Glutamatergic neuron (in vitro differentiated cells): ENCODE data around the gene ETV6. TPM values are rescaled to one million over a fixed set of nuclear protein-coding genes. Genes with fewer than 3 reads are reported as not detected.

Experiments
- DNase-seq: peaks from one replicate; pipeline ENCODE4 v3.0.0; 2022
- H3K27ac Mint-ChIP-seq: one replicate; pipeline ENCODE4 v1.8.0; 2020; ENCODE audit warnings: mild to moderate bottlenecking, mixed read lengths, inconsistent platforms; ENCODE audit not compliant: unreplicated experiment
- H3K27me3 Mint-ChIP-seq: one replicate; pipeline ENCODE4 v1.8.0; 2020; ENCODE audit warnings: mild to moderate bottlenecking, moderate library complexity, mixed read lengths, inconsistent platforms; ENCODE audit not compliant: unreplicated experiment
- H3K36me3 Mint-ChIP-seq: one replicate; pipeline ENCODE4 v1.8.0; 2020; ENCODE audit warnings: mild to moderate bottlenecking, mixed read lengths, inconsistent platforms; ENCODE audit not compliant: unreplicated experiment
- H3K4me1 Mint-ChIP-seq: one replicate; pipeline ENCODE4 v1.8.0; 2020; ENCODE audit warnings: mild to moderate bottlenecking, low read depth, mixed read lengths, inconsistent platforms; ENCODE audit not compliant: unreplicated experiment
- H3K4me3 Mint-ChIP-seq: one replicate; pipeline ENCODE4 v1.8.0; 2020; ENCODE audit warnings: mild to moderate bottlenecking, mixed read lengths, inconsistent platforms; ENCODE audit not compliant: unreplicated experiment
- H3K9me3 Mint-ChIP-seq: one replicate; pipeline ENCODE4 v1.8.0; 2020; ENCODE audit warnings: mild to moderate bottlenecking, moderate library complexity, mixed read lengths, inconsistent platforms; ENCODE audit not compliant: unreplicated experiment
- total RNA-seq: library from RNA; stranded (reverse); fragmentation: NEBNext Ultra II Directional; extraction: Animal tissue kit (Norgen Biotek cat#: 25700); gene quantifications from one replicate; pipeline ENCODE4 v1.2.1, GENCODE V29; 2021; ENCODE audit not compliant: unreplicated experiment
- TF ChIP-seq, protein P1 (sequence below): fragments of 200-600 bp; sonication (generic); IDR thresholded peaks from one replicate; pipeline ENCODE4 v1.5.0; 2021; ENCODE audit not compliant: partially characterized antibody, unreplicated experiment

ETV6 gene
- total RNA-seq, 1 donor from 2014 or later: 10.1 TPM

GRCh38 chr12:11830307-11830801 is 180.9 kb downstream of the ETV6 start:
- Mint-ChIP-seq H3K9me3 (no peaks in the 10 kb centered on the region), H3K4me1 (peaks cover 17% of the 10 kb centered on the region), H3K27ac (no peak overlapping the region), H3K4me3 (no peak overlapping the region), H3K27me3 (no peaks in the 10 kb centered on the region), H3K36me3 (no peaks in the 10 kb centered on the region)
- DNase-seq: no peak
- TF ChIP-seq, protein P1, sequence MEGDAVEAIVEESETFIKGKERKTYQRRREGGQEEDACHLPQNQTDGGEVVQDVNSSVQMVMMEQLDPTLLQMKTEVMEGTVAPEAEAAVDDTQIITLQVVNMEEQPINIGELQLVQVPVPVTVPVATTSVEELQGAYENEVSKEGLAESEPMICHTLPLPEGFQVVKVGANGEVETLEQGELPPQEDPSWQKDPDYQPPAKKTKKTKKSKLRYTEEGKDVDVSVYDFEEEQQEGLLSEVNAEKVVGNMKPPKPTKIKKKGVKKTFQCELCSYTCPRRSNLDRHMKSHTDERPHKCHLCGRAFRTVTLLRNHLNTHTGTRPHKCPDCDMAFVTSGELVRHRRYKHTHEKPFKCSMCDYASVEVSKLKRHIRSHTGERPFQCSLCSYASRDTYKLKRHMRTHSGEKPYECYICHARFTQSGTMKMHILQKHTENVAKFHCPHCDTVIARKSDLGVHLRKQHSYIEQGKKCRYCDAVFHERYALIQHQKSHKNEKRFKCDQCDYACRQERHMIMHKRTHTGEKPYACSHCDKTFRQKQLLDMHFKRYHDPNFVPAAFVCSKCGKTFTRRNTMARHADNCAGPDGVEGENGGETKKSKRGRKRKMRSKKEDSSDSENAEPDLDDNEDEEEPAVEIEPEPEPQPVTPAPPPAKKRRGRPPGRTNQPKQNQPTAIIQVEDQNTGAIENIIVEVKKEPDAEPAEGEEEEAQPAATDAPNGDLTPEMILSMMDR: no peak

GRCh38 chr12:11832093-11832492 is 182.6 kb downstream of the ETV6 start:
- Mint-ChIP-seq H3K27ac (no peak overlapping the region), H3K9me3 (no peaks in the 10 kb centered on the region), H3K4me3 (no peak overlapping the region), H3K4me1 (peaks cover 5% of the 10 kb centered on the region), H3K36me3 (no peaks in the 10 kb centered on the region), H3K27me3 (no peaks in the 10 kb centered on the region)
- TF ChIP-seq, protein P1: no peak
- DNase-seq: no peak

DNA sequence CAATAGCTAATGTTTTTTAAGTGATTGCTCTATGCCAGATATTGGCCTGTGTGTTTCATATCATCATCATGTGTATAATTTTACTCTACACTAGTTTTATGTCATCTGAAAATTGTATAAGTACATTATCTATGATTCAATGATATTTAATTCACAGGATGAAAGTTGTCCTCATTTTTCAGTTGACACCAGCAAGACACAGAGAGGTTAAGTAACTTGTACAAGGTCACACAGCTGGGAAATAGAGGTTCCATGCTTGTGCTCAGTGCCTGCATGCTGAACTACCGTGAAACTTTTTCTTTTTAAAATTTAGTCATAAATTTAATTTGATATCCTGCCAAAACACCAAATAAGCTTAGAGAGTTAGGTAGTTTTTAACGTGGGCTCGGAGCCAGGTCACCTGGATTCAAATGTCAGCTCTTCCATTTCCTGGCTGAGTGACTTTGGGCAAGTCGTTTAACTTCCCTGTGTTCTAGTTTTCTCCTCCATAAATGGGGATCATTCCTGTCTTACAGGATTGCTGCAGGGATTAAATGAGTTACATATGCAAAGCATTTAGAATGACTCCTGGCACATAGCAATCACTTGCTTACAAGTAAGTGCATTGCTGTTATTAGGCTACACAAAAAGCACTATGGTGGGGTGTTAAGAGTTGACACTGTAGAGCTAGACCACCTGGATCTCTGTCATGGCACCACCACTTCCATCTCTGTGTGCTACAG is 183.9 kb downstream of the ETV6 start:
- TF ChIP-seq, protein P1: no peak
- no peaks in the 10 kb centered on the region for H3K27me3 Mint-ChIP-seq
- no peak overlapping the region for H3K4me3 Mint-ChIP-seq
- H3K27ac Mint-ChIP-seq: no peak overlapping the region
- H3K4me1 Mint-ChIP-seq: no peaks in the 10 kb centered on the region
- no peak for DNase-seq
- no peaks in the 10 kb centered on the region for H3K36me3 Mint-ChIP-seq
- H3K9me3 Mint-ChIP-seq: no peaks in the 10 kb centered on the region

GRCh38 chr12:11834104-11834812 is 184.8 kb downstream of the ETV6 start:
- Mint-ChIP-seq H3K4me1 (no peaks in the 10 kb centered on the region), H3K9me3 (no peaks in the 10 kb centered on the region), H3K27me3 (no peaks in the 10 kb centered on the region), H3K27ac (no peak overlapping the region), H3K36me3 (no peaks in the 10 kb centered on the region), H3K4me3 (no peak overlapping the region)
- TF ChIP-seq, protein P1: no peak
- no peak for DNase-seq

DNA sequence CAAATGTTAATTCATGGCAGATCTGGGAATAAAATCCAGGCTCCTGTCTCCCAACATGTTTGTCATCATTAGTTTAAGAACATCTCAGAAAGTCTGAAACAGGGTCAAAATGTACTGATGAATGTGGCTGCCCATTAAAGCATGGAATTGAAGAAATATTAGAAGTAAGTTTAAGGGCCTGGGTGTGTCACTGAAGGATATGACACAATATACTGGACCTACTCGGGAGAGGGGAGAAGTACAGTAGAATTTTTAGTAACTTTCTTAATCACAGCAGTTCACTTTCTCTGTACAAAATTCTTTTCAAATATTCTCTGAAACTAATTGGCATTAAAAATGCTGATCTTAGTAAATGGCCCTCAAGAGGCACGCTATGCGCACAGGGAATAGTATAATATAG is 185.5 kb downstream of the ETV6 start:
- H3K4me3 Mint-ChIP-seq: no peak overlapping the region
- TF ChIP-seq, protein P1: no peak
- no peak for DNase-seq
- no peak overlapping the region for H3K27ac Mint-ChIP-seq
- no peaks in the 10 kb centered on the region for H3K9me3 Mint-ChIP-seq
- H3K27me3 Mint-ChIP-seq: no peaks in the 10 kb centered on the region
- H3K4me1 Mint-ChIP-seq: no peaks in the 10 kb centered on the region
- H3K36me3 Mint-ChIP-seq: no peaks in the 10 kb centered on the region
